Stimulated activated CD4-positive, alpha-beta T cell treated with anti-CD3 and anti-CD28 coated beads, Interleukin-1b, Interleukin-23, amount 100 ng/mL, for 48 hours (primary cell): Measurements from ENCODE around the gene MAP7D3.
"Not testable (repeated sequence)": the region's sequence is repeated elsewhere in the genome, so short reads cannot be mapped to it uniquely, and the experiment has no call there.

Experiments
- DNase-seq: peaks from one replicate; pipeline ENCODE4 v3.0.0-alpha.2; 2020

MAP7D3 gene

GRCh38 chrX:136179133-136179532, 72.1 kb downstream of the MAP7D3 start:
- no peak for DNase-seq

- no peak for DNase-seq
Observed at GRCh38 chrX:136176399-136176825, 74.8 kb downstream of the MAP7D3 start.

GRCh38 chrX:136171420-136171819, 79.8 kb downstream of the MAP7D3 start:
- DNase-seq, result no peak

GRCh38 chrX:136170139-136170800, 80.9 kb downstream of the MAP7D3 start:
- DNase-seq, result no peak

GRCh38 chrX:136168929-136169735, 82.1 kb downstream of the MAP7D3 start:
- no peak for DNase-seq

- DNase-seq, result not testable (repeated sequence)
Observed at GRCh38 chrX:136167989-136168388, 83.2 kb downstream of the MAP7D3 start.

- DNase-seq, result no peak
Observed at GRCh38 chrX:136166221-136166855, 84.9 kb downstream of the MAP7D3 start.

GRCh38 chrX:136165406-136165805, 85.8 kb downstream of the MAP7D3 start:
- DNase-seq, result no peak

GRCh38 chrX:136163689-136164088, 87.5 kb downstream of the MAP7D3 start:
- DNase-seq, result no peak
